AG10803 (cell line): Measurements from ENCODE around the gene DEAF1.

Source experiments
- DNase-seq: peaks from one replicate; pipeline ENCODE4 v3.0.0; 2010; ENCODE audit warnings: low read depth
- H3K4me3 ChIP-seq: 2 replicates; pipeline ENCODE4 v1.5.1; 2011; ENCODE audit warnings: mild to moderate bottlenecking, low read length, control low read depth
- TF ChIP-seq, protein P1 (sequence below): conservative IDR thresholded peaks from 2 replicates; pipeline ENCODE4 v1.5.1; 2011; ENCODE audit warnings: mild to moderate bottlenecking, low read length, control low read depth, inconsistent platforms

Gene DEAF1

DNA sequence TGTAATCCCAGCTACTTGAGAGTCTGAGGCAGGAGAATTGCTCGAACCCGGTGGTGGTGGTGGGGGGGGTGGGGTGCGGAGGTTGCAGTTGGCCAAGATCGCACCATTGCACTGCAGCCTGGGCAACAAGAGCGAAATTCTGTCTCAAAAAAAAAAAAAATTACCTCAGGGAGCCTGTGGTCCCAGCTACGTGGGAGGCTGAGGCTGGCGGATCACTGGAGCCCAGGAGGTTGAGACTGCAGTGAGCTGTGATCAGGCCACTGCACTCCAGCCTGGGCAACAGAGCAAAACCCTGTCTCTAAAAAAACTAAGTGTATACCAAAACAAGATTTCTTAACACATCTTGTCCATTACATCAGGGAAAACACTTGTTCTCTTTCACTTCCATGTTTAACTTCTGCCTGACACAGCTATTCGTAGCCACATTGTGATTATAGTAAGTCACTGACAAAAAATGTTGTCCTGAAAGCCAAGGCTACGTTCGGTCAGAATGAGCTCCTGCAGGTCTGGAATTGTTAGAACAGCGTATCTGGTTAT lies 2.0 kb upstream of the DEAF1 start:
- DNase-seq = peak; percentile 95
- TF ChIP-seq, protein P1, sequence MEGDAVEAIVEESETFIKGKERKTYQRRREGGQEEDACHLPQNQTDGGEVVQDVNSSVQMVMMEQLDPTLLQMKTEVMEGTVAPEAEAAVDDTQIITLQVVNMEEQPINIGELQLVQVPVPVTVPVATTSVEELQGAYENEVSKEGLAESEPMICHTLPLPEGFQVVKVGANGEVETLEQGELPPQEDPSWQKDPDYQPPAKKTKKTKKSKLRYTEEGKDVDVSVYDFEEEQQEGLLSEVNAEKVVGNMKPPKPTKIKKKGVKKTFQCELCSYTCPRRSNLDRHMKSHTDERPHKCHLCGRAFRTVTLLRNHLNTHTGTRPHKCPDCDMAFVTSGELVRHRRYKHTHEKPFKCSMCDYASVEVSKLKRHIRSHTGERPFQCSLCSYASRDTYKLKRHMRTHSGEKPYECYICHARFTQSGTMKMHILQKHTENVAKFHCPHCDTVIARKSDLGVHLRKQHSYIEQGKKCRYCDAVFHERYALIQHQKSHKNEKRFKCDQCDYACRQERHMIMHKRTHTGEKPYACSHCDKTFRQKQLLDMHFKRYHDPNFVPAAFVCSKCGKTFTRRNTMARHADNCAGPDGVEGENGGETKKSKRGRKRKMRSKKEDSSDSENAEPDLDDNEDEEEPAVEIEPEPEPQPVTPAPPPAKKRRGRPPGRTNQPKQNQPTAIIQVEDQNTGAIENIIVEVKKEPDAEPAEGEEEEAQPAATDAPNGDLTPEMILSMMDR = no peak
- peak overlapping the region; percentile 80 for H3K4me3 ChIP-seq

DNA sequence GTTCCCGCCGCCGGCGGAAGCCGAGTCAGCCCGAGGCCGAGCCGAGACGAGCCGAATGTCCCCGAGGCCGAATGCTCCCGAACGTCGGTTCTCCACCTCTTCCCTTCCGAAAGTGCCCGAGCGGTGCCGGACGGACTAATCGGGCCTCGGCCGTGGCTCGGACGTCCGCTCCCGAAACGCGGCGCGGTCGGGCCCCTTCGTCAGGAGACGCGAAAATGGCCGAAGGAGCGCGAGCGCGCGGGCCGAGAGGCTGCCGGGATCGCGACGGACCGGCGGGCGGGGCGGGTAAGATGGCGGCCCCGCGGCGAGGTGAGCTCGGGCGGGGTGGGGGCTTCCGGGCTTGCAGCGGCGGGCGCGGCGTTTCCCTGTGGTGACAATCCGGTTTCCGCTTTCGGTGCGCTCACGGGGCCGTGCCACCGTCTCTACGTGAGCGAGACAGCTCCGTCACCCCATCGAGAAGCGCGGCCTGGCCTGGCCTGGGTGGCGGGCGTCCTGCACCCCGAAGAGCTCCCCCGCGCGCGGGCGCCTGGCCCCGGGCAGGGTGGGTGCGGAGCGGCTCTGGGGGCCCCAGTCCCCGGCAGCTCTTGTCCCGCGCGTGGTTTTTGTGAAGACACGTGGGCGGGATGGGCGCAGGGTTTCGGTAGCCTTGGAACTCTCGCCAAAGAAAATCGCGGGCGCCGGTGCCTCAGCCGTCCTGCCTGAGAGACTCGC lies 671 bp upstream of the DEAF1 start, which contains the start of gene TMEM80:
TSS of gene TMEM80 (plus strand) at position 279 of the 711 bp plus-strand sequence. CDS start at position 291, 12 bp downstream.
- DNase-seq = peak; percentile 96
- TF ChIP-seq, protein P1 = no peak
- H3K4me3 ChIP-seq = peak within 1 kb of the TSS; percentile 80

DNA sequence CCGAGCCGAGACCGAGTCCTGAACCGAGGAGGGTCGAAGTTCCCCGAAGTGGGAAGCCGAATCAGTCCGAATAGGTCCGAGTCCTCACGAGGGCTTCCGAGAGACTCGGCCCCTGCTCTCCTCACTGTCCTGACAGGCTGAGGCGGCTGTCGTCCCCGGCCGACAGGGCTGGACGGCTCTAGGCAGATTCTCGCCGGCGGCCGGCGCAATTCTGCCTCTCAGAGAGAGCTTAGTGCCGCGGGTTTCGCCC lies 191 bp upstream of the DEAF1 start:
- DNase-seq = no peak
- TF ChIP-seq, protein P1 = no peak
- peak overlapping the region; percentile 80 for H3K4me3 ChIP-seq

DNA sequence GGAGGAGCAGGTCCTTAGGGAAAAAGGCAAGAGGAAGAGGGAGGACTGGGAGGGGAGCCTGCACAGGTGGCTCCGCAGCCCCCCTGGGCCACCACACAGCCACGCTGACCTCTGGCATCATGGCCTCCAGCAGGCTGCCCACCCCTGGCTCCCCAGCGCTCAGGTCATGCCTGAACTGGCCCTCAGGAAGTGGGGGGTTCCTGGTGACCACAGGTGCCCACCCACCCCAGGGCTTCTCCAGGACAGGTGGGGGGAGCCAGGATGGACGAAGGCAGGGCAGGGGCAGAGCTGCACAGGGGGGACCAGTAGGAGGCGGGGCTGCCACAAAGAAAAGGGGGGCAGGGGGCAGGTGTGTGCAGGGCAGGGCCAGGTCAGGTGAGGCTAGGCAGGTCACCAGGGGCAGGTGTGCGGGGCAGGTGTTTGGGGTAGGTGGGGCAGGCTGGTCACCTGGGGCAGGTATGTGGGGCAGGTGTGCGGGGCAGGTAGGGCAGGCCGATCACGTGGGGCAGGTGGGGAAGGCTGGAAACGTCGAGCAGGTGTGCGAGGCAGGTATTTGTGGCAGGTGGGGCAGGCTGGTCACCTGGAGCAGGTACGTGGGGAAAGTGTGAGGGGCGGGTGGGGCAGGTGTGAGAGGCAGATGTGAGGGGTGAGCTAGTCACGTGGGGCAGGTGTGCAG lies 997 bp downstream of the DEAF1 start:
- TF ChIP-seq, protein P1 = no peak
- H3K4me3 ChIP-seq = peak overlapping the region; percentile 57
- no peak for DNase-seq

DNA sequence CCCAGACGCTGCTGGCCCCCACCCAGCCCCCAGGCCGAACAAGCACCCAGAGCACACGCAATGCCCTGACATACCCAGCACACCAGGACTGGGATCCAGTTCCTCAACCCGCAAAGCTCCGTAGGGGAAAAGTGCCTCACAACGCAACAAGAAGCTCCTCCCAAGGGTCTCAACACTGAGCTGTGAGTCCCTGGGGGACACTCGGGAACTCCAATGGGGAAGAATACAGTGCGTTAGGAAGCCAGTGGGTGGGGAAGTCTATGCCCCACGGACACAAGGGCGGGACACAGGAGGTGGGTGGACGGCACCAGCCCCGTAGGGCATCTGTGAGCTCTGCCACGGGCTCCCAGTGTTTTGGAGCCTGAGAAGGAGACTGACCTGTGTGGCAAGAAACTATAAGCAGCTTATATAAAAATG lies 1.6 kb downstream of the DEAF1 start:
- TF ChIP-seq, protein P1 = no peak
- peak; percentile 43 for DNase-seq
- H3K4me3 ChIP-seq = peak overlapping the region; percentile 57

DNA sequence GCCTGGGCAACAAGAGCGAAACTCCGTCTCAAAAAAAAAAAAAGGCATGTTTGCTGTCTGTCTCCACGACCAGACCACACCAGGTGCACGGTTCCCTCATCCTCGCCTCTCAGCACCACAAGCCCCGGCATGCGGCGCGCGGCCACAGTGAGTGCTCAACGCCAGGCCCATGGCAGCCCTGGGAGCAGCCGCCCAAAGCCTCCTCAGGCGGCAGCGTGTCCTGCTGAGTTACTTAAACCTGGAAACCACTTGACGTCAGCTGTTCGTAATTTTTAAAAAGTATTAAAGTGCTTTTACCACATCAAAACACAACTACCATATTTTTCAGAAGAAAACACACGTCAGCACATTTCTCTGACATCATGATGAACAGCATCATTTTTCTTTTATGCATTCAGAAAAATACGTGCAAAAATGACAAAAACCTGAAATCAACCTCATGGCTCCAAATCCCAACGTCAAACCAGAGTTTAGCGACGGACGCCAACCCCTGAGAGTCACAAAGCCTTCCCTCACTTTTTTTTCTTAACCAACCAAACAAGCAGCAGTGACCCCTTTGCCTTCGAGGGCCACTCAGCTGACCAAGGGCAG lies 2.1 kb downstream of the DEAF1 start:
- DNase-seq = no peak
- TF ChIP-seq, protein P1 = no peak
- peak overlapping the region; percentile 57 for H3K4me3 ChIP-seq
